Measurements from ENCODE around the gene TXNL1.

Gene TXNL1

GRCh38 chr18:56645415-56646016 is 7.1 kb upstream of the TXNL1 start:
- Histone ChIP-seq H3K27me3 (ENCODE audit: control insufficient read depth in 2 of 2, insufficient read depth in 2 of 2, low read length in 2 of 2) (no peaks in the 10 kb centered on the region), H3K4me3 (ENCODE audit: low read length in 2 of 2) (no peak overlapping the region), H3K27ac (ENCODE audit: low read depth in 2 of 2, low read length in 2 of 2) (no peak overlapping the region), H3K9me3 (ENCODE audit: control insufficient read depth in 2 of 2, low read length in 2 of 2) (no peaks in the 10 kb centered on the region), H3K9ac (ENCODE audit: low read depth in 1 of 2, low read length in 2 of 2) (no peak overlapping the region), H3K4me1 (ENCODE audit: control insufficient read depth in 2 of 2, insufficient read depth in 2 of 2, low read length in 2 of 2) (no peaks in the 10 kb centered on the region), H3K36me3 (ENCODE audit: control insufficient read depth in 2 of 2, insufficient read depth in 2 of 2, low read length in 2 of 2) (no peaks in the 10 kb centered on the region)

GRCh38 chr18:56643381-56643780 is 5.0 kb upstream of the TXNL1 start:
- Histone ChIP-seq H3K9ac (ENCODE audit: low read depth in 1 of 2, low read length in 2 of 2) (no peak overlapping the region), H3K27me3 (ENCODE audit: control insufficient read depth in 2 of 2, insufficient read depth in 2 of 2, low read length in 2 of 2) (no peaks in the 10 kb centered on the region), H3K36me3 (ENCODE audit: control insufficient read depth in 2 of 2, insufficient read depth in 2 of 2, low read length in 2 of 2) (no peaks in the 10 kb centered on the region), H3K27ac (ENCODE audit: low read depth in 2 of 2, low read length in 2 of 2) (no peak overlapping the region), H3K9me3 (ENCODE audit: control insufficient read depth in 2 of 2, low read length in 2 of 2) (no peaks in the 10 kb centered on the region), H3K4me1 (ENCODE audit: control insufficient read depth in 2 of 2, insufficient read depth in 2 of 2, low read length in 2 of 2) (peaks cover 0 to 3% of the 10 kb centered on the region in 2 donors), H3K4me3 (ENCODE audit: low read length in 2 of 2) (no peak overlapping the region)

GRCh38 chr18:56641714-56642337 is 3.4 kb upstream of the TXNL1 start:
- Histone ChIP-seq H3K4me3 (ENCODE audit: low read length in 2 of 2) (no peak overlapping the region), H3K27me3 (ENCODE audit: control insufficient read depth in 2 of 2, insufficient read depth in 2 of 2, low read length in 2 of 2) (no peaks in the 10 kb centered on the region), H3K36me3 (ENCODE audit: control insufficient read depth in 2 of 2, insufficient read depth in 2 of 2, low read length in 2 of 2) (no peaks in the 10 kb centered on the region), H3K27ac (ENCODE audit: low read depth in 2 of 2, low read length in 2 of 2) (no peak overlapping the region), H3K9me3 (ENCODE audit: control insufficient read depth in 2 of 2, low read length in 2 of 2) (no peaks in the 10 kb centered on the region), H3K9ac (ENCODE audit: low read depth in 1 of 2, low read length in 2 of 2) (no peak overlapping the region), H3K4me1 (ENCODE audit: control insufficient read depth in 2 of 2, insufficient read depth in 2 of 2, low read length in 2 of 2) (peaks cover 2 to 6% of the 10 kb centered on the region in 2 donors)

GRCh38 chr18:56639571-56639970 is 1.2 kb upstream of the TXNL1 start:
- Histone ChIP-seq H3K4me1 (ENCODE audit: control insufficient read depth in 2 of 2, insufficient read depth in 2 of 2, low read length in 2 of 2) (peaks cover 3 to 10% of the 10 kb centered on the region in 2 donors), H3K4me3 (ENCODE audit: low read length in 2 of 2) (peak overlapping the region in 1 of 2 donors; percentile 94), H3K27ac (ENCODE audit: low read depth in 2 of 2, low read length in 2 of 2) (peak overlapping the region in 1 of 2 donors; percentile 84), H3K27me3 (ENCODE audit: control insufficient read depth in 2 of 2, insufficient read depth in 2 of 2, low read length in 2 of 2) (no peaks in the 10 kb centered on the region), H3K9me3 (ENCODE audit: control insufficient read depth in 2 of 2, low read length in 2 of 2) (no peaks in the 10 kb centered on the region), H3K9ac (ENCODE audit: low read depth in 1 of 2, low read length in 2 of 2) (no peak overlapping the region), H3K36me3 (ENCODE audit: control insufficient read depth in 2 of 2, insufficient read depth in 2 of 2, low read length in 2 of 2) (peaks cover 0 to 5% of the 10 kb centered on the region in 2 donors)

- H3K4me3 ChIP-seq (ENCODE audit: low read length in 2 of 2) = peak overlapping the region; percentile 81 to 94
These were observed 651 bp upstream of the TXNL1 start for GRCh38 chr18:56639104-56639381.

GRCh38 chr18:56637711-56638231 is 621 bp downstream of the TXNL1 start:
- Histone ChIP-seq H3K4me3 (ENCODE audit: low read length in 2 of 2) (peak overlapping the region; percentile 81 to 94), H3K27ac (ENCODE audit: low read depth in 2 of 2, low read length in 2 of 2) (peak overlapping the region; percentile 93 to 94), H3K36me3 (ENCODE audit: control insufficient read depth in 2 of 2, insufficient read depth in 2 of 2, low read length in 2 of 2) (peaks cover 0 to 5% of the 10 kb centered on the region in 2 donors), H3K27me3 (ENCODE audit: control insufficient read depth in 2 of 2, insufficient read depth in 2 of 2, low read length in 2 of 2) (no peaks in the 10 kb centered on the region), H3K4me1 (ENCODE audit: control insufficient read depth in 2 of 2, insufficient read depth in 2 of 2, low read length in 2 of 2) (peaks cover 4 to 12% of the 10 kb centered on the region in 2 donors), H3K9ac (ENCODE audit: low read depth in 1 of 2, low read length in 2 of 2) (peak overlapping the region; percentile 88 to 96), H3K9me3 (ENCODE audit: control insufficient read depth in 2 of 2, low read length in 2 of 2) (no peaks in the 10 kb centered on the region)

More at GRCh38 chr18:56639104-56639381, 651 bp upstream of the TXNL1 start:
- Histone ChIP-seq H3K27ac (ENCODE audit: low read depth in 2 of 2, low read length in 2 of 2) (peak overlapping the region; percentile 82 to 84), H3K9ac (ENCODE audit: low read depth in 1 of 2, low read length in 2 of 2) (peak overlapping the region; percentile 58 to 79), H3K27me3 (ENCODE audit: control insufficient read depth in 2 of 2, insufficient read depth in 2 of 2, low read length in 2 of 2) (no peaks in the 10 kb centered on the region), H3K4me1 (ENCODE audit: control insufficient read depth in 2 of 2, insufficient read depth in 2 of 2, low read length in 2 of 2) (peaks cover 3 to 10% of the 10 kb centered on the region in 2 donors), H3K36me3 (ENCODE audit: control insufficient read depth in 2 of 2, insufficient read depth in 2 of 2, low read length in 2 of 2) (peaks cover 0 to 5% of the 10 kb centered on the region in 2 donors), H3K9me3 (ENCODE audit: control insufficient read depth in 2 of 2, low read length in 2 of 2) (no peaks in the 10 kb centered on the region)

- H3K4me1 ChIP-seq (ENCODE audit: control insufficient read depth in 2 of 2, insufficient read depth in 2 of 2, low read length in 2 of 2) = peaks cover 10 to 14% of the 10 kb centered on the region in 2 donors
- H3K4me3 ChIP-seq (ENCODE audit: low read length in 2 of 2) = peak overlapping the region; percentile 81 to 94
- no peaks in the 10 kb centered on the region for H3K27me3 ChIP-seq (ENCODE audit: control insufficient read depth in 2 of 2, insufficient read depth in 2 of 2, low read length in 2 of 2)
- peaks cover 0 to 5% of the 10 kb centered on the region in 2 donors for H3K36me3 ChIP-seq (ENCODE audit: control insufficient read depth in 2 of 2, insufficient read depth in 2 of 2, low read length in 2 of 2)
- peak overlapping the region; percentile 93 to 94 for H3K27ac ChIP-seq (ENCODE audit: low read depth in 2 of 2, low read length in 2 of 2)
- H3K9ac ChIP-seq (ENCODE audit: low read depth in 1 of 2, low read length in 2 of 2) = peak overlapping the region; percentile 88 to 96
- H3K9me3 ChIP-seq (ENCODE audit: control insufficient read depth in 2 of 2, low read length in 2 of 2) = no peaks in the 10 kb centered on the region
These were observed 1.2 kb downstream of the TXNL1 start for GRCh38 chr18:56637176-56637575.

GRCh38 chr18:56635007-56635406 is 3.4 kb downstream of the TXNL1 start:
- peaks cover 0 to 5% of the 10 kb centered on the region in 2 donors for H3K36me3 ChIP-seq (ENCODE audit: control insufficient read depth in 2 of 2, insufficient read depth in 2 of 2, low read length in 2 of 2)
- H3K27ac ChIP-seq (ENCODE audit: low read depth in 2 of 2, low read length in 2 of 2) = no peak overlapping the region
- no peak overlapping the region for H3K9ac ChIP-seq (ENCODE audit: low read depth in 1 of 2, low read length in 2 of 2)
- no peak overlapping the region for H3K4me3 ChIP-seq (ENCODE audit: low read length in 2 of 2)
- no peaks in the 10 kb centered on the region for H3K27me3 ChIP-seq (ENCODE audit: control insufficient read depth in 2 of 2, insufficient read depth in 2 of 2, low read length in 2 of 2)
- H3K4me1 ChIP-seq (ENCODE audit: control insufficient read depth in 2 of 2, insufficient read depth in 2 of 2, low read length in 2 of 2) = peaks cover 14 to 18% of the 10 kb centered on the region in 2 donors
- no peaks in the 10 kb centered on the region for H3K9me3 ChIP-seq (ENCODE audit: control insufficient read depth in 2 of 2, low read length in 2 of 2)

- Histone ChIP-seq H3K9ac (ENCODE audit: low read depth in 1 of 2, low read length in 2 of 2) (no peak overlapping the region), H3K36me3 (ENCODE audit: control insufficient read depth in 2 of 2, insufficient read depth in 2 of 2, low read length in 2 of 2) (peaks cover 0 to 5% of the 10 kb centered on the region in 2 donors), H3K4me3 (ENCODE audit: low read length in 2 of 2) (no peak overlapping the region), H3K9me3 (ENCODE audit: control insufficient read depth in 2 of 2, low read length in 2 of 2) (no peaks in the 10 kb centered on the region), H3K27me3 (ENCODE audit: control insufficient read depth in 2 of 2, insufficient read depth in 2 of 2, low read length in 2 of 2) (no peaks in the 10 kb centered on the region), H3K4me1 (ENCODE audit: control insufficient read depth in 2 of 2, insufficient read depth in 2 of 2, low read length in 2 of 2) (peaks cover 14 to 15% of the 10 kb centered on the region in 2 donors), H3K27ac (ENCODE audit: low read depth in 2 of 2, low read length in 2 of 2) (no peak overlapping the region)
These were observed 6.0 kb downstream of the TXNL1 start for GRCh38 chr18:56632070-56633022.

- Histone ChIP-seq H3K9me3 (ENCODE audit: control insufficient read depth in 2 of 2, low read length in 2 of 2) (no peaks in the 10 kb centered on the region), H3K4me3 (ENCODE audit: low read length in 2 of 2) (no peak overlapping the region), H3K27ac (ENCODE audit: low read depth in 2 of 2, low read length in 2 of 2) (no peak overlapping the region), H3K27me3 (ENCODE audit: control insufficient read depth in 2 of 2, insufficient read depth in 2 of 2, low read length in 2 of 2) (no peaks in the 10 kb centered on the region), H3K4me1 (ENCODE audit: control insufficient read depth in 2 of 2, insufficient read depth in 2 of 2, low read length in 2 of 2) (peaks cover 8 to 10% of the 10 kb centered on the region in 2 donors), H3K36me3 (ENCODE audit: control insufficient read depth in 2 of 2, insufficient read depth in 2 of 2, low read length in 2 of 2) (peaks cover 5 to 16% of the 10 kb centered on the region in 2 donors), H3K9ac (ENCODE audit: low read depth in 1 of 2, low read length in 2 of 2) (no peak overlapping the region)
These were observed 10.4 kb downstream of the TXNL1 start for GRCh38 chr18:56627991-56628390.

All from mucosa of rectum (tissue), 2 donors.